CD14-positive monocyte (primary cell): ENCODE data around the gene NPAS3. TPM values are rescaled to one million over a fixed set of nuclear protein-coding genes. Genes with fewer than 3 reads are reported as not detected.

Experiments used
- DNase-seq, 3 donors: peaks; one replicate each; pipeline ENCODE4 v3.0.0-alpha.2; 2011 to 2022
- H2AFZ ChIP-seq: 2 replicates; pipeline ENCODE4 v1.6.0; 2012; ENCODE audit warnings: mild to moderate bottlenecking, low read depth, low read length, inconsistent platforms; ENCODE audit not compliant: insufficient read depth, poor library complexity, severe bottlenecking
- H3K27ac ChIP-seq, 2 donors: 1 replicate in 1 of 2; 2 replicates in 1 of 2; pipeline ENCODE4 v1.5.1; 2012 to 2013; ENCODE audit warnings: low read length in 2 of 2, control low read depth in 1 of 2, inconsistent platforms in 1 of 2, low read depth in 1 of 2, mild to moderate bottlenecking in 1 of 2
- H3K27me3 ChIP-seq, 2 donors: one replicate each; pipeline versions ENCODE4 v1.6.0 to v1.6.1; 2011 to 2013; ENCODE audit warnings: low read length in 2 of 2; ENCODE audit not compliant: control insufficient read depth in 2 of 2, insufficient read depth in 2 of 2
- H3K36me3 ChIP-seq, 2 donors: replicated peaks in 1 of 2; 1 replicate in 1 of 2; 2 replicates in 1 of 2; pipeline versions ENCODE4 v1.5.1 to v1.6.1; 2012 to 2013; ENCODE audit warnings: low read length in 2 of 2, control low read depth in 1 of 2, inconsistent platforms in 1 of 2, mild to moderate bottlenecking in 1 of 2; ENCODE audit not compliant: insufficient read depth in 2 of 2, control insufficient read depth in 1 of 2
- H3K4me1 ChIP-seq, 2 donors: 1 replicate in 1 of 2; 2 replicates in 1 of 2; pipeline versions ENCODE4 v1.5.1 to v1.6.1; 2012 to 2013; ENCODE audit warnings: low read length in 2 of 2, control low read depth in 1 of 2, inconsistent platforms in 1 of 2, mild to moderate bottlenecking in 1 of 2, moderate library complexity in 1 of 2; ENCODE audit not compliant: insufficient read depth in 2 of 2, control insufficient read depth in 1 of 2
- H3K4me2 ChIP-seq: replicated peaks from 2 replicates; pipeline ENCODE3; 2012; ENCODE audit warnings: low read length, moderate library complexity, mild to moderate bottlenecking; ENCODE audit not compliant: poor library complexity, severe bottlenecking; ENCODE audit errors: extremely low read depth
- H3K4me3 ChIP-seq, 3 experiments: fragments of 200-600 bp in 1 of 3; sonication (generic) in 1 of 3; replicated peaks in 1 of 3; 1 replicate in 2 of 3; 2 replicates in 1 of 3; pipeline ENCODE4 v1.5.1; 2011 to 2013; ENCODE audit warnings: low read length in 3 of 3, mild to moderate bottlenecking in 3 of 3, control low read depth in 2 of 3, low read depth in 2 of 3, inconsistent platforms in 1 of 3, moderate library complexity in 1 of 3
- H3K79me2 ChIP-seq: 2 replicates; pipeline ENCODE4 v1.6.0; 2012; ENCODE audit warnings: mild to moderate bottlenecking, control low read depth, inconsistent platforms, low read length, moderate library complexity; ENCODE audit not compliant: insufficient read depth
- H3K9ac ChIP-seq: 2 replicates; pipeline ENCODE4 v1.6.0; 2017; ENCODE audit warnings: low read length, mild to moderate bottlenecking; ENCODE audit not compliant: insufficient read depth, poor library complexity, severe bottlenecking
- H3K9me3 ChIP-seq, 2 donors: replicated peaks in 1 of 2; 1 replicate in 1 of 2; 2 replicates in 1 of 2; pipeline versions ENCODE4 v1.5.1 to v1.6.1; 2012 to 2013; ENCODE audit warnings: low read length in 2 of 2, control low read depth in 1 of 2; ENCODE audit not compliant: control insufficient read depth in 1 of 2, insufficient read depth in 1 of 2
- H4K20me1 ChIP-seq: 2 replicates; pipeline ENCODE4 v1.6.0; 2012; ENCODE audit warnings: mild to moderate bottlenecking, low read length, control low read depth, moderate library complexity; ENCODE audit not compliant: insufficient read depth
- H3K27ac Mint-ChIP-seq, 7 donors: one replicate each; pipeline ENCODE4 v1.8.0; 2020; ENCODE audit warnings: mild to moderate bottlenecking in 7 of 7, mixed read lengths in 7 of 7, moderate library complexity in 6 of 7, inconsistent platforms in 2 of 7
- H3K27me3 Mint-ChIP-seq, 3 donors: one replicate each; pipeline ENCODE4 v1.8.0; 2021 to 2022; ENCODE audit warnings: low read depth in 3 of 3, mild to moderate bottlenecking in 3 of 3, mixed read lengths in 3 of 3, moderate library complexity in 3 of 3, inconsistent platforms in 1 of 3
- H3K36me3 Mint-ChIP-seq, 2 donors: one replicate each; pipeline ENCODE4 v1.8.0; 2020; ENCODE audit warnings: mixed read lengths in 2 of 2, inconsistent platforms in 1 of 2, mild to moderate bottlenecking in 1 of 2
- H3K4me1 Mint-ChIP-seq: one replicate; pipeline ENCODE4 v1.8.0; 2020; ENCODE audit warnings: mild to moderate bottlenecking, mixed read lengths
- H3K4me3 Mint-ChIP-seq, 2 donors: one replicate each; pipeline ENCODE4 v1.8.0; 2020; ENCODE audit warnings: mild to moderate bottlenecking in 2 of 2, mixed read lengths in 2 of 2, moderate library complexity in 1 of 2
- H3K9me3 Mint-ChIP-seq, 7 donors: one replicate each; pipeline ENCODE4 v1.8.0; 2020 to 2022; ENCODE audit warnings: mixed read lengths in 7 of 7, mild to moderate bottlenecking in 6 of 7, moderate library complexity in 6 of 7, inconsistent platforms in 2 of 7
- WGBS: methylation state at CpG from one replicate; pipeline ENCODE4 v1.1.5; 2013; ENCODE audit warnings: missing lambda C conversion rate; ENCODE audit not compliant: insufficient coverage; 5-methylcytosine and 5-hydroxymethylcytosine counted together
- intact Hi-C, 2 donors: fragments of 100-400 bp; cut with micrococcal nuclease; formaldehyde crosslinking; loops; one replicate each; pipeline versions ENCODE4 v1.15.0 to v1.15.1; 2023
- polyA plus RNA-seq, 3 donors: library from polyadenylated mRNA; depleted of rRNA in 1 of 3; unstranded in 2 of 3; stranded (reverse) in 1 of 3; fragments of 300-500 nt in 2 of 3; fragments of >200 nt in 1 of 3; fragmentation: Illumina TruSeq in 2 of 3; gene quantifications; 1 replicate in 2 of 3; 2 replicates in 1 of 3; pipeline ENCODE4 v1.2.3, GENCODE V29; 2012 to 2021
- TF ChIP-seq, protein P1 (sequence below): fragments of 200-600 bp; IDR thresholded peaks from one replicate; pipeline ENCODE4 v1.8.0; 2022; ENCODE audit warnings: antibody characterized with exemption, mild to moderate bottlenecking

Gene NPAS3
- polyA plus RNA-seq, 3 donors: not detected

DNA sequence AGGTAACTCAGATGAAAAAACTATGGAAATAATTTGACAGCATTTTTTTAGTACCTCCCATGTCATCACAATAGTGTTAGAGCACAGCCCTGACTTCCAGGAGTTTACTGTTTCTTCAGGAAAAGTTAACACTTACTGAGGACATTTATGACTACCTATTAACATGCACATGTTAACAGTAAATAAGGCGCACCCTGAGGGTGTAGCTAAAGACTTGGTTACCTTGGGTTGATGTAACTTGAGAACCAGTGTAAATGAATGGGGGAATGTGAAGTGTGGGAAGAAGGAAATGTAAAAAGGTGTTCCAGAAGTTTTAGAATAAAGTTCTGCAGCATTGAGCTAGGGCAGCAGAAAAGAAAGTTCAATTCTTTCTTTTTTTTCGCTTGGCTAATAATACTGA, 646.0 kb downstream of the NPAS3 start:
- Histone ChIP-seq H2AFZ (no peak overlapping the region), H3K27me3 (no peaks in the 10 kb centered on the region), H3K9me3 (no peaks in the 10 kb centered on the region), H3K9ac (no peak overlapping the region), H3K4me3 (no peak overlapping the region), H3K4me2 (no peak overlapping the region), H3K79me2 (no peaks in the 10 kb centered on the region), H4K20me1 (no peaks in the 10 kb centered on the region), H3K4me1 (no peaks in the 10 kb centered on the region), H3K36me3 (no peaks in the 10 kb centered on the region), H3K27ac (no peak overlapping the region)
- Mint-ChIP-seq H3K4me3 (no peak overlapping the region), H3K27ac (no peak overlapping the region), H3K4me1 (no peaks in the 10 kb centered on the region), H3K36me3 (no peaks in the 10 kb centered on the region), H3K9me3 (peaks cover 0 to 3% (median 0%) of the 10 kb centered on the region in 7 donors), H3K27me3 (no peaks in the 10 kb centered on the region)
- intact Hi-C loops: no loop called here
- TF ChIP-seq, protein P1, sequence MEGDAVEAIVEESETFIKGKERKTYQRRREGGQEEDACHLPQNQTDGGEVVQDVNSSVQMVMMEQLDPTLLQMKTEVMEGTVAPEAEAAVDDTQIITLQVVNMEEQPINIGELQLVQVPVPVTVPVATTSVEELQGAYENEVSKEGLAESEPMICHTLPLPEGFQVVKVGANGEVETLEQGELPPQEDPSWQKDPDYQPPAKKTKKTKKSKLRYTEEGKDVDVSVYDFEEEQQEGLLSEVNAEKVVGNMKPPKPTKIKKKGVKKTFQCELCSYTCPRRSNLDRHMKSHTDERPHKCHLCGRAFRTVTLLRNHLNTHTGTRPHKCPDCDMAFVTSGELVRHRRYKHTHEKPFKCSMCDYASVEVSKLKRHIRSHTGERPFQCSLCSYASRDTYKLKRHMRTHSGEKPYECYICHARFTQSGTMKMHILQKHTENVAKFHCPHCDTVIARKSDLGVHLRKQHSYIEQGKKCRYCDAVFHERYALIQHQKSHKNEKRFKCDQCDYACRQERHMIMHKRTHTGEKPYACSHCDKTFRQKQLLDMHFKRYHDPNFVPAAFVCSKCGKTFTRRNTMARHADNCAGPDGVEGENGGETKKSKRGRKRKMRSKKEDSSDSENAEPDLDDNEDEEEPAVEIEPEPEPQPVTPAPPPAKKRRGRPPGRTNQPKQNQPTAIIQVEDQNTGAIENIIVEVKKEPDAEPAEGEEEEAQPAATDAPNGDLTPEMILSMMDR: no peak
- DNase-seq: no peak
- 90% methylated on average over 2 of the region's 2 CpGs for WGBS

DNA sequence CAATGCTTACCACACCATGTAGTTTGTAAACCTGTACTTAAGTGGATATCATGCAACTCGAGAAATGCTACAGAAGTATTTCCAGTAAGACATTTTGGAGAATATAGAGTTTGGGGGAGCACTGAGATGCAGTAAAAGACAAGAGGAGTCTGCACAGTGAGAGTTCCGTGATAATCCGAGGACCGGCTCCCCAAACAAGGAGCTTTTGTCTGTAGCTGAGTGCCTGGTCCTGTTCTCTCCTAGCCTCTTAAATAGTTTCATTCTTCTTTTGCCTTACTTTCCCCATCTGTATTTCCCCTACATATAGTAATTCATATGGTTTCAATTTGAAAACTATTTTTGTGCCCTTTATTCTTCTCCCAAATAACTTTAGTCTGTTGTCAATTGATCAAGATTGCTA, 648.1 kb downstream of the NPAS3 start:
- H4K20me1 ChIP-seq: no peaks in the 10 kb centered on the region
- no peak overlapping the region for H3K4me3 ChIP-seq
- TF ChIP-seq, protein P1: no peak
- no peaks in the 10 kb centered on the region for H3K36me3 Mint-ChIP-seq
- H3K9me3 Mint-ChIP-seq: peaks cover 0 to 3% (median 0%) of the 10 kb centered on the region in 7 donors
- no peaks in the 10 kb centered on the region for H3K4me1 ChIP-seq
- H2AFZ ChIP-seq: no peak overlapping the region
- 100% methylated on average over 2 of the region's 4 CpGs for WGBS
- no peak for DNase-seq
- no peaks in the 10 kb centered on the region for H3K27me3 Mint-ChIP-seq
- H3K9me3 ChIP-seq: no peaks in the 10 kb centered on the region
- intact Hi-C loops: no loop called here
- H3K4me2 ChIP-seq: no peak overlapping the region
- H3K27ac ChIP-seq: no peak overlapping the region
- H3K4me3 Mint-ChIP-seq: no peak overlapping the region
- H3K27me3 ChIP-seq: no peaks in the 10 kb centered on the region
- H3K36me3 ChIP-seq: no peaks in the 10 kb centered on the region
- H3K4me1 Mint-ChIP-seq: no peaks in the 10 kb centered on the region
- H3K9ac ChIP-seq: no peak overlapping the region
- no peaks in the 10 kb centered on the region for H3K79me2 ChIP-seq
- no peak overlapping the region for H3K27ac Mint-ChIP-seq
